Nephron (organoid): ENCODE data around the gene ERFL.

Source experiments
- H3K27ac Mint-ChIP-seq, 3 experiments: 2 replicates each; pipeline ENCODE4 v1.8.0; 2020; ENCODE audit warnings: mixed read lengths in 3 of 3, mild to moderate bottlenecking in 2 of 3, moderate library complexity in 1 of 3
- H3K27me3 Mint-ChIP-seq: 2 replicates; pipeline ENCODE4 v1.8.0; 2021; ENCODE audit warnings: low read depth, mild to moderate bottlenecking, moderate library complexity, mixed read lengths
- H3K36me3 Mint-ChIP-seq: 2 replicates; pipeline ENCODE4 v1.8.0; 2020; ENCODE audit warnings: low read depth, mixed read lengths
- H3K4me1 Mint-ChIP-seq: 2 replicates; pipeline ENCODE4 v1.8.0; 2020; ENCODE audit warnings: mixed read lengths
- H3K4me3 Mint-ChIP-seq, 3 experiments: 2 replicates each; pipeline ENCODE4 v1.8.0; 2020; ENCODE audit warnings: mild to moderate bottlenecking in 3 of 3, mixed read lengths in 3 of 3, moderate library complexity in 2 of 3
- H3K9me3 Mint-ChIP-seq: 2 replicates; pipeline ENCODE4 v1.8.0; 2020; ENCODE audit warnings: mixed read lengths
- TF ChIP-seq, protein P1 (sequence below), 3 experiments: fragments of 200-600 bp; sonication (generic); IDR thresholded peaks; one replicate each; pipeline ENCODE4 v1.5.0; 2021; ENCODE audit warnings: antibody characterized with exemption in 3 of 3; ENCODE audit not compliant: unreplicated experiment in 3 of 3

Gene ERFL

DNA sequence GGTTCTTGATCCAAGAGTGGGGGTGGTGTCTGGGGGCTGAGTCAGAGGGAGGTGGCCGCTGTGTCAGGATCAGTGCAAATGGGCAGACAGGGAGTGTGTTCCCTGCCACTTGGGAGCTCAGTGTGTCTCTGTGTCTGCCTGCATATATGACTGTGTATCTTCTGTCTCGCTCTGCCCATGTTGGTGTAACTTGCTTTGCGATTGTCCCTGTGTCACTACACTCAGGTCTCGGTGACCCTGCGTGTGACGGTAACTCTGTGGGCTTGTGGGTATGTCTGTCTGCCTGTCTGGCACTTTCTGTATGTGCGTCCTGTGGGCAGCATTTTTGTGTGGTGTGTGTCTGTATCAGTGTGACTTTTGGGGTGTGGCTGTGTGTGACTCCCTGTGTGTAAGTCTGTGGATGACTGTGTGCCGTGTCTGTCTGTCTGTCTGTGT lies 8.2 kb upstream of the ERFL start:
- H3K4me1 Mint-ChIP-seq = peaks cover 20% of the 10 kb centered on the region
- peaks cover 76% of the 10 kb centered on the region for H3K27me3 Mint-ChIP-seq
- H3K27ac Mint-ChIP-seq = no peak overlapping the region
- no peaks in the 10 kb centered on the region for H3K36me3 Mint-ChIP-seq
- peak overlapping the region in 2 of 3 experiments; percentile 49 to 50 for H3K4me3 Mint-ChIP-seq
- no peaks in the 10 kb centered on the region for H3K9me3 Mint-ChIP-seq
- TF ChIP-seq, protein P1, sequence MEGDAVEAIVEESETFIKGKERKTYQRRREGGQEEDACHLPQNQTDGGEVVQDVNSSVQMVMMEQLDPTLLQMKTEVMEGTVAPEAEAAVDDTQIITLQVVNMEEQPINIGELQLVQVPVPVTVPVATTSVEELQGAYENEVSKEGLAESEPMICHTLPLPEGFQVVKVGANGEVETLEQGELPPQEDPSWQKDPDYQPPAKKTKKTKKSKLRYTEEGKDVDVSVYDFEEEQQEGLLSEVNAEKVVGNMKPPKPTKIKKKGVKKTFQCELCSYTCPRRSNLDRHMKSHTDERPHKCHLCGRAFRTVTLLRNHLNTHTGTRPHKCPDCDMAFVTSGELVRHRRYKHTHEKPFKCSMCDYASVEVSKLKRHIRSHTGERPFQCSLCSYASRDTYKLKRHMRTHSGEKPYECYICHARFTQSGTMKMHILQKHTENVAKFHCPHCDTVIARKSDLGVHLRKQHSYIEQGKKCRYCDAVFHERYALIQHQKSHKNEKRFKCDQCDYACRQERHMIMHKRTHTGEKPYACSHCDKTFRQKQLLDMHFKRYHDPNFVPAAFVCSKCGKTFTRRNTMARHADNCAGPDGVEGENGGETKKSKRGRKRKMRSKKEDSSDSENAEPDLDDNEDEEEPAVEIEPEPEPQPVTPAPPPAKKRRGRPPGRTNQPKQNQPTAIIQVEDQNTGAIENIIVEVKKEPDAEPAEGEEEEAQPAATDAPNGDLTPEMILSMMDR (IDR thresholded peaks at IDR 0.05; ENCODE audit: unreplicated experiment in 3 of 3) = no peak

DNA sequence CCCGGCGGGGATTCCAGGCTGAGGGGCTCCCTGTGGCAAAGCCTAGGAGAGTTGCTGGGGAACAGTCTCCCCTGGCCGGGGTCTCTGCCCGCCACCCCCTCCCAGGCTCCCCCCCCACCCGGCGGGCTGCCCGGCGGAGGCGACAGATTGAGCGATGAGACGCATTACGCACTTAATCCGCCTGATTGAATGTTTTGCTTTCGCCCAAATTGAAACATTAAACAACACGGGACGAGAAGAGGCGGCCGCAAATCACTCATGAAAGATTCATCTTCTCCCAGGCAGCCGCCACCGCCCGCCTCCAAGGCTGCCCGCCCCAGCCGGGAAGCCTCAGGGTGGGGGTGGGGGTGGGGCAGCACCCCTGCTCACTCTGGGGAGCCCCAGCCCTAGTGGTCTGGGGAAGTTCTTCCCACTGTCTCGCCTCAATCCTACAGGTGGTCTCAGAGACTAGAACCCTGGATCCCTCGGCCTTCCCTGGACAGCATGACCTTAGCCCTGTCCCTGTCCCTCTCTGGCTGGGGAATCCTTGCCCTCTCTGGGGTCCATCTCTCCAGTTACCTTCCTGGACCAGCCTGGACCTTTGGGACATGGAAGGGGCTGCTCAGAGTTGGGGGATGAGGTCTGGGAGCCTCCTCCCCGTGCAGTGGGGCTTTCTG lies 7.6 kb upstream of the ERFL start:
- Mint-ChIP-seq H3K36me3 (no peaks in the 10 kb centered on the region), H3K27ac (no peak overlapping the region), H3K9me3 (no peaks in the 10 kb centered on the region), H3K27me3 (peaks cover 78% of the 10 kb centered on the region), H3K4me3 (no peak overlapping the region), H3K4me1 (peaks cover 20% of the 10 kb centered on the region)
- TF ChIP-seq, protein P1 (IDR thresholded peaks at IDR 0.05; ENCODE audit: unreplicated experiment in 3 of 3) = no peak

DNA sequence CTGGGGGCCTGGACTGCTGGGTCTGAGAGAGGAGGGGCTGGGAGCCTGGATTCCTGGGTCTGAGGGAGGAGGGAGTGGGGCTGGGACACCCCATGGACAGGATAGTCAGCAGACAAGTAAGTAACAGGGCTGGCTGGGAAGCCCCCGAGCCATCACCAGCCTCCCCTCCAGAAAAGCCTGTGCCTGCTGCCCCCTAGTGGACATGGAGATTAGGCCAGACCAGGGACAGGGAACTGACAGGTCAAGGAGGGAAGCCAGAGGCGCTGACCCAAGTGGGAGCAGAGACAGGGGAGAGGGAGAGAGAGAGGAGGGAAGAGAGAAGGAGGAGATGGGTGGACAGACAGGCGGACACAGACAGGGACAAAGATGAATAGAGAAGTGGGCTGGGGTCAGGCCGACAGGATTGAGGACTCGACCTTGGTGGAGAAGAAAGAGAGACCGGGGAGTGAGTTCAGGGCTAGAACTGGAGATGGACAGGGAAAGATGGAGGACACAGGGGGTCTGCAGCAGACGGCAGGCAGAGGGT lies 6.7 kb upstream of the ERFL start:
- Mint-ChIP-seq H3K36me3 (no peaks in the 10 kb centered on the region), H3K4me1 (peaks cover 24% of the 10 kb centered on the region), H3K27ac (no peak overlapping the region), H3K9me3 (no peaks in the 10 kb centered on the region), H3K27me3 (peaks cover 84% of the 10 kb centered on the region), H3K4me3 (peak overlapping the region in 2 of 3 experiments; percentile 9 to 16)
- TF ChIP-seq, protein P1 (IDR thresholded peaks at IDR 0.05; ENCODE audit: unreplicated experiment in 3 of 3) = peak; percentile 73 to 84 (median 82)

DNA sequence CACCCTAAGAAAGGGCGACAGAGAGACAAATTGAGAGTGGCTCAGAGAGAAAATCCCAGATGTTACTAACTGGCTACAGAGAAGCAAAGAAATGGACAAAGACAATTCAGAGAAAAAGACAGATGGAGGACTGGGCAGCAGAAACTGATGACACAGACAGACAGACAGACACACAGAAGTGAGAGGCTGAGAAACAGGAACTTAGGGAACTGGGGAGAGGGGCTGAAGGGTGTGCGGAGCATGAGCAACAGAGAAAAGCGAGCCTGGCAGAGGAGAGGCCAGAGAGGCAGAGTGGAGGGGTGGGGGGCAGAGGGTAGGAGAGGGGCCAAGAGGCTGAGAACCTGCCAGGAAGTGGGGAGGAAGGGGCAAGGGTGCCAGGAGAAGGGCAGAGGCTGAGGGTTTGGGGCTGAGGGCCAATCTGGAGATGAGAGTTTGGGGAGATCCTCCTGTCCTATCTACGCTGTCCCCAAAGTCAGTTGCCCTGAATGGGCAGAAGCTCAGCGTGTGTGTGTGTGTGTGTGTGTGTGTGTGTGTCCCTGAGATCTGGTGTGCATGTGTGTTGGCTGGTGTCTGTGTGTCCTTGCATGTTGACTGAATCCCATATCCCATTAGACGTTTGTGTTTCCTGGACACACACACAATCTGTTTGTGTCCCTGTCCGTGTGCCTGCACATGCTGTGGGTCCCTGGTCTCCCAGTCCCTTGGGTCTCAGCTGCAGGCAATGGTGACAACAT lies 5.6 kb upstream of the ERFL start:
- H3K4me3 Mint-ChIP-seq = no peak overlapping the region
- H3K36me3 Mint-ChIP-seq = no peaks in the 10 kb centered on the region
- TF ChIP-seq, protein P1 (IDR thresholded peaks at IDR 0.05; ENCODE audit: unreplicated experiment in 3 of 3) = no peak
- H3K27me3 Mint-ChIP-seq = peaks cover 90% of the 10 kb centered on the region
- H3K4me1 Mint-ChIP-seq = peaks cover 29% of the 10 kb centered on the region
- H3K9me3 Mint-ChIP-seq = no peaks in the 10 kb centered on the region
- no peak overlapping the region for H3K27ac Mint-ChIP-seq

DNA sequence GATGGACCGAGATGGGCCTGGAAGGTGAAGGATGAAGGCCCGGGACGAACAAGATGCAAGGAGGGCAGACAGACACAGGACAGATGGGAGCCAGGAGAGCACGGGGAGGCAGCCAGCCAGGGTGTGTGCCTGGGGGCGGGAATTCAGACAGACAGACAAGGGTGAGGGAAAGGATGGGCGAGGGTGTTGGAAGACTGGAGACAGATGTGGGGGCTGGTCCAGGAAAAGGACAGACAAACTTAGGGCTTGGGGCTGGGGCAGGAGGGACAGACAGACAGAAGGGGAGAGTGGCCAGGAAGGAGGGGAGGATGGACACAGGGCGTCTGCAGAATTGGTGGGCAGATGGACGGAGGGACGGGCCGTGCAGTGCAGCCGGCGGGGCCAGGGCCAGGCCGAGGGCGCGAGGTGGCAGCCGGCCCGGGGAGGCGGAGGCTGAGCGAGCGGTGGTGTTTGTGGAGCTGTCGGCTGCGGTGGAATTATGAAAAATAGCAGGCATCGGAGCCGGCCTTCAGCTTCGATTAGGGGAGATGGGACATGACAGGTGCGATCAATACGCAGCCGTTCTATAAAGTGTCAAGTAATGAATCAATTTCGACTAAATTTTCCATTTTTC lies 4.6 kb upstream of the ERFL start:
- Mint-ChIP-seq H3K9me3 (no peaks in the 10 kb centered on the region), H3K27ac (no peak overlapping the region), H3K27me3 (peaks cover 94% of the 10 kb centered on the region), H3K4me1 (peaks cover 31% of the 10 kb centered on the region), H3K36me3 (no peaks in the 10 kb centered on the region), H3K4me3 (no peak overlapping the region)
- TF ChIP-seq, protein P1 (IDR thresholded peaks at IDR 0.05; ENCODE audit: unreplicated experiment in 3 of 3) = no peak
